IPS DF 19.7 (cell line): ENCODE measurements around the gene GRK5.
A peak's percentile ranks its signal among the peaks of the same experiment; 100 is the strongest.

Experiments
- DNase-seq: peaks from one replicate; pipeline ENCODE4 v3.0.0-alpha.2; 2013; ENCODE audit warnings: low read depth, low spot score

GRK5 gene

GRCh38 chr10:119403921-119404320, 196.6 kb downstream of the GRK5 start:
- no peak for DNase-seq

- DNase-seq: no peak
Observed at GRCh38 chr10:119404719-119405519, 197.5 kb downstream of the GRK5 start.

GRCh38 chr10:119405520-119405807, 198.1 kb downstream of the GRK5 start:
- no peak for DNase-seq

GRCh38 chr10:119406137-119406536, 198.8 kb downstream of the GRK5 start:
- no peak for DNase-seq

GRCh38 chr10:119406601-119407253, 199.4 kb downstream of the GRK5 start:
- DNase-seq: no peak

GRCh38 chr10:119407254-119407777, 199.9 kb downstream of the GRK5 start:
- DNase-seq: no peak

- no peak for DNase-seq
Observed at GRCh38 chr10:119408072-119408471, 200.7 kb downstream of the GRK5 start.

GRCh38 chr10:119408969-119409371, 201.6 kb downstream of the GRK5 start:
- DNase-seq: no peak

- no peak for DNase-seq
Observed at GRCh38 chr10:119409385-119409784, 202.0 kb downstream of the GRK5 start.

- no peak for DNase-seq
Observed at GRCh38 chr10:119409906-119410305, 202.5 kb downstream of the GRK5 start.

- DNase-seq: no peak
Observed at GRCh38 chr10:119410361-119411116, 203.2 kb downstream of the GRK5 start.

- DNase-seq: no peak
Observed at GRCh38 chr10:119412244-119413092, 205.1 kb downstream of the GRK5 start.

- DNase-seq: no peak
Observed at GRCh38 chr10:119413093-119413453, 205.7 kb downstream of the GRK5 start.

- DNase-seq: peak; percentile 15
Observed at GRCh38 chr10:119413471-119414080, 206.2 kb downstream of the GRK5 start.

- DNase-seq: no peak
Observed at GRCh38 chr10:119414081-119414611, 206.8 kb downstream of the GRK5 start.

- no peak for DNase-seq
Observed at GRCh38 chr10:119415121-119415520, 207.8 kb downstream of the GRK5 start.

GRCh38 chr10:119415536-119416503, 208.4 kb downstream of the GRK5 start:
- DNase-seq: no peak

- DNase-seq: peak; percentile 28
Observed at GRCh38 chr10:119416855-119417254, 209.5 kb downstream of the GRK5 start.

- no peak for DNase-seq
Observed at GRCh38 chr10:119417852-119418251, 210.5 kb downstream of the GRK5 start.

- DNase-seq: no peak
Observed at GRCh38 chr10:119418362-119418761, 211.0 kb downstream of the GRK5 start.
